Duodenal mucosa (tissue), 2 donors: ENCODE measurements around the gene LRRC56.
"Not testable (repeated sequence)": the region's sequence is repeated elsewhere in the genome, so short reads cannot be mapped to it uniquely, and the experiment has no call there.

ENCODE experiments used
- H3K27ac ChIP-seq: one replicate; pipeline ENCODE4 v1.7.0; 2013; ENCODE audit warnings: low read depth, low read length
- H3K27me3 ChIP-seq, 2 donors: one replicate each; pipeline ENCODE4 v1.7.0; 2013; ENCODE audit warnings: low read length in 2 of 2, control low read depth in 1 of 2; ENCODE audit not compliant: insufficient read depth in 2 of 2, control insufficient read depth in 1 of 2
- H3K36me3 ChIP-seq, 2 donors: one replicate each; pipeline ENCODE4 v1.7.0; 2013; ENCODE audit warnings: low read length in 2 of 2, control low read depth in 1 of 2; ENCODE audit not compliant: insufficient read depth in 2 of 2, control insufficient read depth in 1 of 2
- H3K4me1 ChIP-seq, 2 donors: one replicate each; pipeline ENCODE4 v1.7.0; 2013; ENCODE audit warnings: low read length in 2 of 2, control low read depth in 1 of 2; ENCODE audit not compliant: insufficient read depth in 2 of 2, control insufficient read depth in 1 of 2
- H3K4me3 ChIP-seq, 2 donors: one replicate each; pipeline ENCODE4 v1.7.0; 2013; ENCODE audit warnings: low read length in 2 of 2, low read depth in 1 of 2
- H3K9ac ChIP-seq, 2 donors: one replicate each; pipeline ENCODE4 v1.7.0; 2013; ENCODE audit warnings: low read length in 2 of 2, low read depth in 1 of 2
- H3K9me3 ChIP-seq, 2 donors: one replicate each; pipeline ENCODE4 v1.7.0; 2013; ENCODE audit warnings: low read length in 2 of 2, control low read depth in 1 of 2; ENCODE audit not compliant: control insufficient read depth in 1 of 2

The LRRC56 gene

GRCh38 chr11:508956-509355, 28.4 kb upstream of the LRRC56 start:
- Histone ChIP-seq H3K27ac (no peak overlapping the region), H3K9me3 (no peaks in the 10 kb centered on the region), H3K27me3 (no peaks in the 10 kb centered on the region), H3K4me3 (no peak overlapping the region), H3K4me1 (peaks cover 17 to 23% of the 10 kb centered on the region in 2 donors), H3K36me3 (peaks cover 0 to 5% of the 10 kb centered on the region in 2 donors), H3K9ac (no peak overlapping the region)

- H3K27ac ChIP-seq = no peak overlapping the region
- H3K9ac ChIP-seq = no peak overlapping the region
- no peaks in the 10 kb centered on the region for H3K27me3 ChIP-seq
- H3K4me3 ChIP-seq = no peak overlapping the region
- H3K36me3 ChIP-seq = peaks cover 4 to 5% of the 10 kb centered on the region in 2 donors
- H3K9me3 ChIP-seq = no peaks in the 10 kb centered on the region
- no peaks in the 10 kb centered on the region for H3K4me1 ChIP-seq
Measured at GRCh38 chr11:512761-513595, 24.3 kb upstream of the LRRC56 start.

- H3K27me3 ChIP-seq = no peaks in the 10 kb centered on the region
- no peak overlapping the region for H3K4me3 ChIP-seq
- no peak overlapping the region for H3K27ac ChIP-seq
- no peaks in the 10 kb centered on the region for H3K4me1 ChIP-seq
- H3K9me3 ChIP-seq = no peaks in the 10 kb centered on the region
- peaks cover 4 to 5% of the 10 kb centered on the region in 2 donors for H3K36me3 ChIP-seq
- H3K9ac ChIP-seq = no peak overlapping the region
Measured at GRCh38 chr11:514606-515005, 22.7 kb upstream of the LRRC56 start.

- Histone ChIP-seq H3K36me3 (peaks cover under 1 to 4% of the 10 kb centered on the region in 2 donors), H3K4me3 (no peak overlapping the region), H3K27ac (no peak overlapping the region), H3K4me1 (no peaks in the 10 kb centered on the region), H3K27me3 (no peaks in the 10 kb centered on the region), H3K9me3 (no peaks in the 10 kb centered on the region), H3K9ac (no peak overlapping the region)
Measured at GRCh38 chr11:515131-515530, 22.2 kb upstream of the LRRC56 start.

- Histone ChIP-seq H3K4me1 (no peaks in the 10 kb centered on the region), H3K9me3 (no peaks in the 10 kb centered on the region), H3K27ac (no peak overlapping the region), H3K36me3 (peaks cover 0 to 4% of the 10 kb centered on the region in 2 donors), H3K9ac (no peak overlapping the region), H3K27me3 (no peaks in the 10 kb centered on the region), H3K4me3 (no peak overlapping the region)
Measured at GRCh38 chr11:516400-516799, 20.9 kb upstream of the LRRC56 start.

- not testable (repeated sequence) for H3K9me3 ChIP-seq, H3K36me3 ChIP-seq, H3K9ac ChIP-seq, H3K4me1 ChIP-seq, H3K27ac ChIP-seq, H3K27me3 ChIP-seq, H3K4me3 ChIP-seq
Measured at GRCh38 chr11:516918-517685, 20.2 kb upstream of the LRRC56 start.

GRCh38 chr11:518463-519202, 18.7 kb upstream of the LRRC56 start:
- H3K4me1 ChIP-seq = no peaks in the 10 kb centered on the region
- no peaks in the 10 kb centered on the region for H3K27me3 ChIP-seq
- H3K9ac ChIP-seq = no peak overlapping the region
- H3K36me3 ChIP-seq = peaks cover 0 to 4% of the 10 kb centered on the region in 2 donors
- no peaks in the 10 kb centered on the region for H3K9me3 ChIP-seq
- H3K4me3 ChIP-seq = peak overlapping the region; percentile 42 to 50
- peak overlapping the region; percentile 46 for H3K27ac ChIP-seq

GRCh38 chr11:520428-521176, 16.7 kb upstream of the LRRC56 start:
- Histone ChIP-seq H3K9ac (no peak overlapping the region), H3K27me3 (no peaks in the 10 kb centered on the region), H3K27ac (no peak overlapping the region), H3K4me1 (no peaks in the 10 kb centered on the region), H3K4me3 (no peak overlapping the region), H3K9me3 (no peaks in the 10 kb centered on the region), H3K36me3 (no peaks in the 10 kb centered on the region)

- Histone ChIP-seq H3K27ac (no peak overlapping the region), H3K4me1 (no peaks in the 10 kb centered on the region), H3K9ac (no peak overlapping the region), H3K4me3 (no peak overlapping the region), H3K36me3 (no peaks in the 10 kb centered on the region), H3K9me3 (no peaks in the 10 kb centered on the region), H3K27me3 (no peaks in the 10 kb centered on the region)
Measured at GRCh38 chr11:521177-521688, 16.1 kb upstream of the LRRC56 start.
